ENCODE data around the gene TRHDE.

GRCh38 chr12:72256725-72257124, 15.4 kb upstream of the TRHDE start:
- TF ChIP-seq POLR2A (IDR thresholded peaks at IDR 0.05) (no peak), CTCF (IDR thresholded peaks at IDR 0.05) (no peak)
